GM21423 (cell line): ENCODE results near the gene KIF20B.

Source experiments
- ATAC-seq: cut with Tn5 transposase; IDR thresholded peaks from one replicate; pipeline ENCODE4 v1.9.1; 2021; ENCODE audit warnings: mild to moderate bottlenecking, moderate library complexity; ENCODE audit not compliant: unreplicated experiment

Gene KIF20B, protein sequence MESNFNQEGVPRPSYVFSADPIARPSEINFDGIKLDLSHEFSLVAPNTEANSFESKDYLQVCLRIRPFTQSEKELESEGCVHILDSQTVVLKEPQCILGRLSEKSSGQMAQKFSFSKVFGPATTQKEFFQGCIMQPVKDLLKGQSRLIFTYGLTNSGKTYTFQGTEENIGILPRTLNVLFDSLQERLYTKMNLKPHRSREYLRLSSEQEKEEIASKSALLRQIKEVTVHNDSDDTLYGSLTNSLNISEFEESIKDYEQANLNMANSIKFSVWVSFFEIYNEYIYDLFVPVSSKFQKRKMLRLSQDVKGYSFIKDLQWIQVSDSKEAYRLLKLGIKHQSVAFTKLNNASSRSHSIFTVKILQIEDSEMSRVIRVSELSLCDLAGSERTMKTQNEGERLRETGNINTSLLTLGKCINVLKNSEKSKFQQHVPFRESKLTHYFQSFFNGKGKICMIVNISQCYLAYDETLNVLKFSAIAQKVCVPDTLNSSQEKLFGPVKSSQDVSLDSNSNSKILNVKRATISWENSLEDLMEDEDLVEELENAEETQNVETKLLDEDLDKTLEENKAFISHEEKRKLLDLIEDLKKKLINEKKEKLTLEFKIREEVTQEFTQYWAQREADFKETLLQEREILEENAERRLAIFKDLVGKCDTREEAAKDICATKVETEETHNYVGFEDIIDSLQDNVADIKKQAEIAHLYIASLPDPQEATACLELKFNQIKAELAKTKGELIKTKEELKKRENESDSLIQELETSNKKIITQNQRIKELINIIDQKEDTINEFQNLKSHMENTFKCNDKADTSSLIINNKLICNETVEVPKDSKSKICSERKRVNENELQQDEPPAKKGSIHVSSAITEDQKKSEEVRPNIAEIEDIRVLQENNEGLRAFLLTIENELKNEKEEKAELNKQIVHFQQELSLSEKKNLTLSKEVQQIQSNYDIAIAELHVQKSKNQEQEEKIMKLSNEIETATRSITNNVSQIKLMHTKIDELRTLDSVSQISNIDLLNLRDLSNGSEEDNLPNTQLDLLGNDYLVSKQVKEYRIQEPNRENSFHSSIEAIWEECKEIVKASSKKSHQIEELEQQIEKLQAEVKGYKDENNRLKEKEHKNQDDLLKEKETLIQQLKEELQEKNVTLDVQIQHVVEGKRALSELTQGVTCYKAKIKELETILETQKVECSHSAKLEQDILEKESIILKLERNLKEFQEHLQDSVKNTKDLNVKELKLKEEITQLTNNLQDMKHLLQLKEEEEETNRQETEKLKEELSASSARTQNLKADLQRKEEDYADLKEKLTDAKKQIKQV (N-terminal part only)

DNA sequence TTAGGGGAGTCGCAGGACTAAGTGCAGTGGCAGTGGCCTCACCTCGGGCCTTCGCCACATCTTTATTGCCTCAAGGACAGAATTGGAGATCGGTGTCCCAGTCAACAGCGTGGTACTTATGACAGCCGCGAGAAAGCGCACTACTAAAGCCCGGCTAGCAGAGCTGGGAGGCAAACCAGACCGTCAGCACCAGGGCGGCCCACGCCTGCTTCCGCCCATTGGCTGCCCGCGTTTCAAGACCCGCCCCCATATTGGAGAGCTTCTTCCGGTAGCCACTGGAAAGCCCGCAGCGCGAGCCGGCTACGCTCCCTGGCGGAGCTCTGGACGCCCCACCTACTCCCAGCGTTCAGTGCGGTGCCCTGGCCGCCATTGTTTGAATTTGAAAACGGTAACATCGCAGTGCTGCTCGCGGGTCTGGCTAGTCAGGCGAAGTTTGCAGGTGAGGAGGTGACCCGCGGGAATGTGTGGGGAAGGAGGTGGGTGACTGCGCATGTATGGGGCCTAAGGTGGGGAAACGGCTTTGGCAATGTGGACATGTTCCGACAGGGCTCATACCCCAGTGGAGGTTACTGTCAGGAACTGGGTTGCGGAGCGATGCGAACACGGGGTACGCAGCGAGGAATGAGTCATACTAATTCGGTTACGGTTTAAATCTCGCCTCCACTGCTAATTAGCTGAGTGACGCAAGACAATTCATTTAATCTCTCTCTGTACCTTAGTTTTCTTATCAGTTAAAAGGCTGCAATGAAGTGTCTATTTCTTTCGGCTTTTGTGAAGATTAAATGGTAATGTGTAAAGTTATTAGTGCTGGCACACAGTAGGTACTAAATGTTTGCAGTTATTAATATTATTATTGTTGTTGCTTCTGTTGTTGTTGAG lies at the start of gene KIF20B:
Gene KIF20B (plus strand): TSS at position 349 of the 879 bp plus-strand sequence. CDS start 3,705 bp downstream, outside the sequence.
- peak; percentile 97 for ATAC-seq

DNA sequence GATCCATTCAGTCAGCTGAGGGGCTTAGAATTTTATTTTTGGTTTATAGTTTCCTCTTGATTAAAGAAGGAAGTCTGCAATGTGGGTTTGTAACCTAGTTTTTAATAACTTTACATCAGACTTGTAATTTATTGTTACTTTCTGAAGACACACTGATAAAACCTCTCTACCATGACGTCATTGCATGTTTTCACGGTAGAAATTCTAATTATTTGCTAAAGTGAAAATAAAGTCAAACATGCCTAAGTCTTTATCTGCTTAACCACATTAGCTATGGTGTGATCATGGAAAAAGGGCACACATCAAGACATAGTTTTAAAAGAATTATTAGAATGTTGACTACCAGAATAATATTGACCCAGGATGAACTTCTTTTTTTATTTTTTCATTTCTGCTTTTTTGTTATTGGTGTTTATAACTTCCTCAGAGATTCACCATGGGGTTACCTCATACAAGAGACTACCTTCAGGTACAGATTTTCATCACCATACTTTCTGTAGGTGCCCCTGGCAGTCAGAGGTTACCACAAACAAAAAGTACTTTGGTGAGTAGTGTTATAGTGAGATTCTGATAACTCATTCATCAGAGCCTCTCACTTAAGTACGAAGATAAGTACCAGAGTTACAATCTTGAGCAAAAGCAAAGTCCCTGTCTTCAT lies 49.3 kb upstream of the KIF20B start:
- ATAC-seq: peak; percentile 41

DNA sequence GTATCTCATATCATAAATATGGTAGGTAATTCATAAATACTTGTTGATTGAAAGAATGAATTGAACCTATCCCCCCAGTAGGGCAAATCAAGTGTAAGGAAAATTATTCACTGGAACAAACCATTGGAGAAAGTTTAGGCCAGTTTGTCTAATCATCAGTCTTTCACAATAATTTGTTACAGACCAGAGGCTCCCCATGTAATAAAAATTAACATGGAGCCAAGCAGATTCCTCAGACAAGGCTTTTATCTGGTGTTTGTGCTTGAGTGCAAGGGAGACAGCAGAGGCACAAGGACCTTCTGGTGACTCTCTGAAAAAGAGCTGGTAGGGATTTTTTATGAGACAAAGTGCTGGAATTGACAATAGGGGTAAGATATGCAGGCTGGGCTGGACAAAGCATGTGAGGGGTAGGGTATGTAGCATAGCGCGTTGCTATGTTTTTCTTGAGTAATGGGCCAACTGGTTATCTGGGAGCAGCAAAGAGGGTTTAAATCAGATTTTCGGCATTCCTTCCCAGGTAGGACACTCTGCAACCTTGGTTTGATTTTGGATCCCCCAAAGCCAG lies 48.5 kb upstream of the KIF20B start:
- no peak for ATAC-seq

DNA sequence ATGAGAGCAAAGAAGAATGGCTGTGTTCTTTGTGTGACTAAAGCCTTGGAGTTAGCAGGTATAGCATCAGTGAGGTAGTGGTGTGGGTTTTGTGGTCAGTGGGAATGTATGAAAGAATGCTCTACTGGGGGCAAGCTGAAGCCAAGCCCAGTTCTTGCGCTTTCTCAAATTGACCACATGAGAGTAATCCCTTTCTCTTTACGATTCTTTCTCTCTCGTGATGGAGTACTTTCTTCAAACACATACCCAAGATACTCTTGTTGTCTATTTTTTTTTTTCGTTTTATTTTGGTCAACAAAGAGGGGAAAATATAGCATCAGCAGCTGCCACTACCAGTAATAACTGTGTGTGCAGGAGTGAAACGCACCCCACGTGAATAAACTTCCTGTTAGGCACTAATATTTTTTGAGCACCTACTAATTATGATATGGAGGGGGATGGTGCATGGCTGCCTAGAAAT lies 48.0 kb upstream of the KIF20B start:
- ATAC-seq: peak; percentile 74

DNA sequence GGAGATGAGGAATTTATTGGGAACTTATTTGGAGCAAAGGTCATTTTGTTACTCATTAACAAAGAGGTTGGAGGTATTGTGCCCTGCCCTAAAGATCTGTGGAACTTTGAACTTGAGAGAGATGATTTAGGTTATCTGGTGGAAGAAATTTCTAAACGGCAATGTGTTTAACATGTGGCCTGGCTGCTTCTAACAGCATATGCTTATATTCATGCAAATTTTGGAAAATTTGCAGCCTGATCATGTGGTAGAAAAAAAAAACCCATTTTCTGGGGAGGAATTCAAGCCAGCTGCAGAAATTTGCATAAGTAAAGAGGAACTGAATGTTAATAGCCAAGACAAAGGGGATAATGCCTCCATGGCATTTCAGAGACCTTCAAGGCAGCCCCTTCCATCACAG lies 45.7 kb upstream of the KIF20B start:
- ATAC-seq: no peak

DNA sequence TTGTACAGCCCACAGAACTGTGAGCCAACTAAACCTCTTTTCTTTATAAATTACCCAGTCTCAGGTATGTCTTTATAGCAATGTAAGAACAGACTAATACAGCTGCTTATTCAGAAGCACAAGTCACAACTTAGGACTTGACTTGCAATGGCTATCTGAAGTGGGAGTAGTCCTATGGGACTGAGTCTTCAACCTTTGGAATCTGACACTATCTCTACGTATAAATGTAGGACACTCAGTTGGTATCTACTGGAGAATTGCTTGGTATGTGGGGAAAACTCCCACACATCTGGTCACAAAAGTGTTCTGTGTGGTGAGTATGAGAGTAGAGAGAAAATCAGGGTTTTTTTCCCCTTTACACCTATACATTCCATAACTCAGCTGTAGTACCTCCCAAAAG lies 44.1 kb upstream of the KIF20B start:
- no peak for ATAC-seq

DNA sequence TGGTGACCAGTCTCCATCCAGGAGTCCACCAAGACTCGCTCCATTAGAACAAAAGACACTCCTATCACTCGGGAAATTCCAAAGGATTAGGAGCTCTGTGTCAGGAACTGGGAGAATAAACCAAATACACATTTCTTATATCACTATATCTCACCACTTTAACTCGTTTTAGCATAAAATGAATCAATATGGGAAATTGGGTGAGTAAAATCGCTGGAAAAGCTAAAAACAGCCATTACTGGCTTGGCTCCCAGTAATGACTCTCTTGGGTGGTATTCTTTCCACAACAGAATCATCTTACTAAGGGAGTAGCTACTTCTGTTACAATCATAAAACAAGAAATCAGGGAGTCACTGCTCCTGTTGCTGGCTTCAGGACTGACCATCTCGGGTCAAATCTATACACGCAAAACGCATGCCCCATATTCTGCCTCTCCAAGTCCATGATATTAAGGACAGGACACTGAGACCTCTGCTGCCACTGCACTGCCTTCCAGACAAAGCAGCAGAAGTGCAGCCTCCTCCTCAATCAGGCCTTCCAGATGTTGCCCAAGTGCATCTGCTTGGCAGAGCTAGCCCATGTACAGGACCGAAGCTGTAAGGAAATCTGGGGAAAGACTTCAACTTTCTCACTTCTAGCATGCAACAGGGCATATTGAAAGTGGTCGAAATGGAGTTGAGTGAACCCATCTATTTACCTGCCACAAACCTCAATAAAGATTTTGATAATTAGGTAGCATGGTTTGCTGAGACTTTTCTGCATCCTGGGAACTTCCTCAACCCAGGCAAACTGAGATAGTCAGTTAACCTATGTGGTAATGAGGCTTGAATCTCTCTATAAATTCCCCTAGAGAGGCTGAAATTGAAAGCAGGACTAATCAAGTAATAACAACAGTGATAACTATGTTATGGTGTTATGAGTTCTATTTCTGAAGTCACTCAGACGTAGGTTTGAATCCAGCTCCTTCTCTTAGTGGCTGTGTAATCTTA lies 42.0 kb upstream of the KIF20B start:
- no peak for ATAC-seq

DNA sequence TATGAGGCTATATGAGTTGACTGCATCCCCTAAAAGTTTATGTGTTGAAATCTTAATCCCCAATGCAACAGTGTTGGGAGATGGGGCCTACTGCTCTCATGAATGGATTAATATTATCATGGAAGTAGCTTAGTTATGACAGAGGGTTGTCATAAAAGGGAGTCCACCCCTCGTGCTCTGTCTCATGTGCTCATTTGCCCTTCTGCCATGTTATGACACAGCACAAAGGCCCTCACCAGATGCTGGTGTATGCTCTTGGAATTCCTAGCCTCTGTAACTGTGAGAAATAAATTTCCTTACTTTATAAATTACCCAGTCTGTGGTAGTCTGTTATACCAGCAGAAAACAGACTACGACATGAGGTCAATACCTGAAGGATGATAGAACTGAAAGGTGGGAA lies 38.8 kb upstream of the KIF20B start:
- ATAC-seq: no peak

DNA sequence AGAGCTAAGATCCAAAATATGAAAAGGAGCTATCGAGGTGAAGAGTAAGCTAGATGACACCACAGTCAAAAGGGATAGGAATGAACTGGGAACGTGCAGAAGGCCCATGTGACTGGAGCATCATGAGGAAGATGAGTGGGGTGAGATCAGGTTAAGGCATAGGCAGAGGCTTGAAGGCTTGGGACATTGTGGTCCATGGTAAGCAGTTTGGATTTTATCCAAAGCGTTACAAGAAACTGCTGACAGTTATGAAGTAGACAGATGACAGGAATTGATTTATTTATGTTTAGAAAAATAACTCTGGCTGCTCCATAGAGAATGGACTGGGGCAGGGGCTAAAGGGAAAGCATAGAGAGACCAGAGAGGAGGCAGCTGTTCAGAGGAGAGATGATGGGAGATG lies 38.2 kb upstream of the KIF20B start:
- no peak for ATAC-seq

DNA sequence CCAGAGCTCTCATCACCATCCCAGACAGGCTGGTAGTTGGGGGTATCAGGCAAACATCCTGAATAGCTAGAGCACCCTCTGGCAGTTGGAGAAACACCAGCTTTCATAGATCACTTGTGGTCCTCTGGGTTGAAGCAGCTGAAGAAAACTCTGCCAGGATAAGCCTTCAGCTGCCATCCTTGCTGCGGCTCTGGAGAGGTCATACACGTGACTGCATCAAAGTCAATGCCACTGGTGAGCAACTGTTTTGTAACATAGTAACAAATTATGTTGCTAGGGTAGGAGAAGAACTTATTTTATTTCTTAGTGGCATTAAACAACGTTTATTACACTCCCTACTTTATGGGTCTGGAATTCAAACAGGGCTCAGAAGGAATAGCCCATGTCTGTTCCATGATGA lies 37.2 kb upstream of the KIF20B start:
- no peak for ATAC-seq

DNA sequence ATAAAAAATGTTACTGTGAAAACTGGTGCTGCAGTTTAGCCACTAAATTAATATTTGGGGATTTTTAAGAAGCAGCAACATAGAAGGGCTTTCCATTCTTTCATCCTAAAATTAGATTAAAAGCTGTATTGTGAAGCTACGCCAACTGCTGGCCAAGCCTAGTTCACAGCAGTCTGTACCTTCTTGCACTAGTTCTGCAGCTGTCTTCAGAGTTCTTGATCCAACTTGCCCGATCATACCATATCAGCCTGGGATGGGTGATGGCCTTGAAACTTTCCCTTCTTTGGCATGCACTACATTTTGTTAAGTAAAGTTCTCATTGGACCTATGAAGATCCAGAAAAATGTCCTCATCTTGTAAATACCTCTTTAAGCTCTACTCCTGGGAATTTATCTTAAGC lies 36.1 kb upstream of the KIF20B start:
- ATAC-seq: no peak

DNA sequence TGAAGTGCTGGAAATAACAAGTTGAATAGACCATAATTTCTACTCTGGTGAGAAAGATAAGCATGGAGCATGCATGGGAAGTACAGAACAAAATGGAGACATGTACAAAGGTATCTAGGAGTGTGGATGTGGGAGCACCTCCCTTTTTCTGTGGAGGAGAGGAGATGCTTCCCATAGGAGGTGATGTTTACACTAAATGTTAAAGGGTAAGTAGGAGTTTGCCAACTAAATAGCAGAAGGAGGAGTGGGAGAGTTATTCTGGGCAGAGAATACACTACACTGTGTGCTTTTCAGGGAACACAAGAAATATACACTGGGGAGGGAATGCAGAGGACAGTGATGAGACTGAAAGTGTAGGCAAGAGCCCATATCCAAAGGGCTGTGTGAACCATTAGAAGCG lies 35.3 kb upstream of the KIF20B start:
- no peak for ATAC-seq

DNA sequence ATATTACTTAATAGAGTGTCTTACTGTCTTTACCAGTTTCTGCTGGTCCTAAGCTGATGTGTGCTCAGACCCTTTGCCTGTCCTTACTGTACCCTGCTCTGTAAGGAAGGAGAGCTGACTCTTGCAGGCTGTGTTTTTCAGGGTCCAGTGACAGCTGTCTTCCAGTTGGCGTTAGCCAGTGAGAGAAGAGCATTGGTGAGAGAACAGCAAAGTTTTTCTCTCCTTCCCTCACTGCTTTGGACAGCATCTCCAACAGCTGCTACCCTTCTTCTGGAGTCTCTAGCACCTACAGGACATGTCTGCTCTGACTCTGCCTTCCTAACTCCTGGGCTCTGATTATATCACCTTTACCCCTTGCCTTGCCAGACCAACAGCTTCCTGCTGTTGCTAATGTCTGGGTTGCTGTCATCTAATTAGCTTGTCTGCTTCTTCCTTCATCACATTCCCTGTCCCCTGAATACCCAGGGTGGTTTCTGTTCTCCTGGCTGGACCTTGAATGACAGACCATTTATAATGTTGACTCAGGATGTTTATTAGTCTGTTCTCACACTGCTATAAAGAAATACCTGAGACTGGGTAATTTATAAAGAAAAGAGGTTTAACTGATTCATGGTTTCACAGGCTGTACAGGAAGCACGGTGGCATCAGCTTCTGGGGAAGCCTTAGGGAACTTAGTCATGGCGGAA lies 32.9 kb upstream of the KIF20B start:
- no peak for ATAC-seq

DNA sequence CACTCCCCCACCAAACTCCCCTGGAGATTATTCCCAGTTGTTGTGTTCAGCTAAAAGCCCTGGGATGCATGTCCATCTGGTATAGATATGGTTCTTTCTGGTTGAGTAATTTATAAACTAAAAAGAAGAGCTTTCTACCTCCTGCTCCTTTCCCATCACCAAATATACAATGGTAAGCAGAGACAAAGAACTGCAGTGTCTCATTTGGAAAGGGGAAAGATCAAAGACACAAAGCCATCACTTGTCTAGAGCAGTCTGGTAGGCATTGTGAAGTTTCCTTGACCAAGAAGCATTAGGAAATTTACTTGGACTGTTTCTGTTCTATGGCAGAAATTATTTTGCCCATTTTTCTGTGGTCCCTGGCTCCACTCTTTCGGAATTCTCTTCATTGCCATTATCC lies 31.4 kb upstream of the KIF20B start:
- no peak for ATAC-seq

DNA sequence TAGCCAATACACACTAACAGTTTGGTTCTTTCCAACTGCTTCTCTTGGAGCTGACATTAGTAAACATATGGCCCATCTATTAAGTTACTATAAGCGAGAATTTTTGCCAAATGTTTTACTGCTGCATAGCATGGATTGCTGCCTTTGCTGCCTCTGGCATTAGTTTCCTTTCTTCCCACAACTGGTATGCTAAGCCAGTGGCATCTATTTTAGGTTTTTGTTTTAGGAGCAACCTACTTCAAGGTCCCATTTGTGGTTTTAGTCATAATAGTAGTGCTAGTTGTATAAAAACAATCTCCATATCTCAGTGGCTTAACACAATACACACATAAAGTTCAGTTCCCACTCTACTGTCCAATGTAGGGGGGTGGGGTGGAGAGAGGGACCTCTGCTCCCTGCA lies 30.5 kb upstream of the KIF20B start:
- no peak for ATAC-seq

DNA sequence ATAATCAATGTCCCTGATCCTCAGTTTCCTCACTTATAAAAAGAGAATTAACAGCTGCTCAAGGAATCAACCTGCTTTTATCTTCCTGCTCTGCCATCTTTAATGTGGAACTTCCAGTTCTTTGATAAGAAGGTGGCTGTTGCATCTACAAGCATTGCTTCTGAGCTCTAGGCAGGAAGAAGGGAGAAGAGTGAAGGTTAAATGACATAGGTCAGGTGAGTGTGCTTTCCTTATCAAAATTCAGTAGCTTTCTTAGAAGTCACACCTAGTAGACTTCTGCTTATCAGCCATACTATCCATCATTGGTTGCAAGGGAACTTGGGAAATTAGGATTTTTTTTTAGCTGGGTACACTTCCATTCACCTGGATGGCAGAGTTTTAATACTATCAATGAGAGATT lies 24.0 kb upstream of the KIF20B start:
- no peak for ATAC-seq

DNA sequence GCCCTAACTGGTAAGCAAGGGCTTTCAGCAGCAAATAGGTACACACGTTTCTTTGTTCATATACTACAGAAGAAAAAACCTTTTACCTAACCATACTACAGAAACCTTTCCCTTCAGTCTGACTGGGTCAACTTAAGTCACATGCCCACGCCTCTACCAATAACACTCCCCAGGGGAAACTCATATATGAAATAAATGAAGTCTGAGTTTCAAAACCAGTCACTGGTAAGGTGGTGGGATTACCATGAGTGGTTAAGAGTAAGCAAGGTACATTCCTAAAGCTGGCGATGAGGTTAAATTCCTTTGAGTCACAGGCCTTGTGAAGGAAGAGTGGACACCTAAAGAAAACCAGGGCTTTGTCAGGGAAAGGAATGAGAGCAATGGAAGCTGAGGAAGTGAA lies 21.4 kb upstream of the KIF20B start:
- no peak for ATAC-seq
